DOHH2 (cell line): ENCODE data around the gene SMG5.
A peak's percentile ranks its signal among the peaks of the same experiment; 100 is the strongest.

Experiments
- H3F3A ChIP-seq: fragments of 200-600 bp; sonication (generic), shearing (Covaris generic); 2 replicates; pipeline ENCODE4 v1.6.0; 2016; ENCODE audit warnings: antibody characterized with exemption, mild to moderate bottlenecking; ENCODE audit not compliant: control insufficient read depth, insufficient read depth
- H3K27ac ChIP-seq: fragments of 200-600 bp; sonication (generic); 2 replicates; pipeline ENCODE4 v1.5.1; 2014; ENCODE audit warnings: low read depth, mild to moderate bottlenecking, low read length, moderate library complexity
- H3K27me3 ChIP-seq: fragments of 200-600 bp; sonication (generic); 2 replicates; pipeline ENCODE4 v1.6.1; 2014; ENCODE audit warnings: mild to moderate bottlenecking, low read length, mixed read lengths; ENCODE audit not compliant: control insufficient read depth
- H3K36me3 ChIP-seq: fragments of 200-600 bp; sonication (generic); 2 replicates; pipeline ENCODE4 v1.6.1; 2014; ENCODE audit warnings: mild to moderate bottlenecking, low read length, moderate library complexity, mixed read lengths; ENCODE audit not compliant: control insufficient read depth
- H3K4me1 ChIP-seq: fragments of 200-600 bp; sonication (generic); 2 replicates; pipeline ENCODE4 v1.6.1; 2014; ENCODE audit warnings: mild to moderate bottlenecking, low read length, mixed read lengths; ENCODE audit not compliant: control insufficient read depth
- H3K4me2 ChIP-seq: fragments of 200-600 bp; sonication (generic); 2 replicates; pipeline ENCODE4 v1.6.0; 2014; ENCODE audit warnings: mild to moderate bottlenecking, low read length, moderate library complexity
- H3K4me3 ChIP-seq: fragments of 200-600 bp; sonication (generic); 2 replicates; pipeline ENCODE4 v1.5.1; 2014; ENCODE audit warnings: mild to moderate bottlenecking, low read length, mixed read lengths
- H3K79me2 ChIP-seq: fragments of 200-600 bp; sonication (generic); 2 replicates; pipeline ENCODE4 v1.6.1; 2014; ENCODE audit warnings: mild to moderate bottlenecking, low read length, mixed read lengths; ENCODE audit not compliant: control insufficient read depth
- H3K9me2 ChIP-seq: fragments of 200-600 bp; sonication (generic); replicated peaks from 2 replicates; pipeline ENCODE4 v1.6.1; 2014; ENCODE audit warnings: mild to moderate bottlenecking, low read length, mixed read lengths; ENCODE audit not compliant: control insufficient read depth
- H3K9me3 ChIP-seq: fragments of 200-600 bp; sonication (generic); 2 replicates; pipeline ENCODE4 v1.6.1; 2014; ENCODE audit warnings: antibody characterized with exemption, low read length, mixed read lengths; ENCODE audit not compliant: control insufficient read depth, insufficient read depth
- H4K20me1 ChIP-seq: fragments of 200-600 bp; sonication (generic); 2 replicates; pipeline ENCODE4 v1.6.0; 2014; ENCODE audit warnings: low read depth, mild to moderate bottlenecking, antibody characterized with exemption, low read length, moderate library complexity; ENCODE audit not compliant: control insufficient read depth, insufficient read depth
- CTCF ChIP-seq: fragments of 200-600 bp; sonication (generic); IDR thresholded peaks from one replicate; pipeline ENCODE4 v1.5.1; 2014; ENCODE audit warnings: antibody characterized with exemption, mild to moderate bottlenecking, low read depth, low read length; ENCODE audit not compliant: poor library complexity, severe bottlenecking
- EZH2phosphoT487 ChIP-seq: fragments of 200-600 bp; sonication (generic); IDR thresholded peaks from 2 replicates; pipeline ENCODE4 v1.6.1; 2017; ENCODE audit warnings: borderline replicate concordance, mild to moderate bottlenecking, antibody characterized with exemption, low read length, moderate library complexity, mixed read lengths

Gene SMG5

GRCh38 chr1:156305215-156305614 lies 22.6 kb upstream of the SMG5 start:
- Histone ChIP-seq H4K20me1 (no peaks in the 10 kb centered on the region), H3K36me3 (peaks cover 39% of the 10 kb centered on the region), H3K27me3 (no peaks in the 10 kb centered on the region), H3K9me3 (no peaks in the 10 kb centered on the region), H3F3A (peaks cover 42% of the 10 kb centered on the region), H3K27ac (no peak overlapping the region), H3K4me2 (no peak overlapping the region), H3K4me3 (no peak overlapping the region), H3K79me2 (no peaks in the 10 kb centered on the region), H3K4me1 (no peaks in the 10 kb centered on the region), H3K9me2 (no peaks in the 10 kb centered on the region)
- no peak for TF ChIP-seq EZH2phosphoT487

GRCh38 chr1:156303241-156303640 lies 20.6 kb upstream of the SMG5 start:
- H3F3A ChIP-seq: peaks cover 37% of the 10 kb centered on the region
- no peak for TF ChIP-seq CTCF
- TF ChIP-seq EZH2phosphoT487: no peak
- no peak overlapping the region for H3K4me2 ChIP-seq
- H3K9me3 ChIP-seq: no peaks in the 10 kb centered on the region
- no peaks in the 10 kb centered on the region for H3K4me1 ChIP-seq
- H3K27ac ChIP-seq: no peak overlapping the region
- H3K9me2 ChIP-seq: no peaks in the 10 kb centered on the region
- H4K20me1 ChIP-seq: no peaks in the 10 kb centered on the region
- no peak overlapping the region for H3K4me3 ChIP-seq
- peaks cover 19% of the 10 kb centered on the region for H3K36me3 ChIP-seq
- H3K79me2 ChIP-seq: no peaks in the 10 kb centered on the region
- no peaks in the 10 kb centered on the region for H3K27me3 ChIP-seq

GRCh38 chr1:156298852-156299357 lies 16.3 kb upstream of the SMG5 start, which contains the start of gene VHLL:
VHLL (minus strand) TSS chr1:156299307; CDS start chr1:156299189, 118 bp downstream.
- peaks cover 18% of the 10 kb centered on the region for H3F3A ChIP-seq
- H3K36me3 ChIP-seq: no peaks in the 10 kb centered on the region
- H3K9me2 ChIP-seq: no peaks in the 10 kb centered on the region
- no peaks in the 10 kb centered on the region for H3K9me3 ChIP-seq
- H4K20me1 ChIP-seq: no peaks in the 10 kb centered on the region
- H3K4me3 ChIP-seq: no peak within 1 kb of the TSS
- H3K27ac ChIP-seq: no peak within 1 kb of the TSS
- TF ChIP-seq EZH2phosphoT487: no peak
- TF ChIP-seq CTCF: no peak
- H3K4me2 ChIP-seq: no peak within 1 kb of the TSS
- H3K27me3 ChIP-seq: no peaks in the 10 kb centered on the region
- H3K79me2 ChIP-seq: no peaks in the 10 kb centered on the region
- H3K4me1 ChIP-seq: no peaks in the 10 kb centered on the region; the same call in 1 of the 2 replicates

GRCh38 chr1:156295391-156295947 lies 12.8 kb upstream of the SMG5 start, which contains the start of gene GLMP:
GLMP (minus strand) TSS chr1:156295679; CDS start chr1:156295645, 34 bp downstream.
- H3K9me2 ChIP-seq: no peaks in the 10 kb centered on the region
- H3K4me1 ChIP-seq: no peaks in the 10 kb centered on the region; the same call in 1 of the 2 replicates
- H3K27ac ChIP-seq: no peak within 1 kb of the TSS
- H3K27me3 ChIP-seq: no peaks in the 10 kb centered on the region
- no peaks in the 10 kb centered on the region for H3K9me3 ChIP-seq
- no peaks in the 10 kb centered on the region for H4K20me1 ChIP-seq
- H3K4me2 ChIP-seq: peak within 1 kb of the TSS; percentile 57
- 0 out of 2 replicates have a peak, but pooled peaks cover 2% of the 10 kb centered on the region for H3F3A ChIP-seq
- H3K79me2 ChIP-seq: no peaks in the 10 kb centered on the region
- no peak for TF ChIP-seq CTCF
- TF ChIP-seq EZH2phosphoT487: no peak
- H3K36me3 ChIP-seq: peaks cover 6% of the 10 kb centered on the region; the same call in 1 of the 2 replicates
- peak within 1 kb of the TSS; percentile 63 for H3K4me3 ChIP-seq
